HL-60 (cell line): ENCODE data around the gene OBP2A.

Source experiments
- CTCF ChIP-seq: IDR thresholded peaks from one replicate; pipeline ENCODE4 v1.5.1; 2011; ENCODE audit warnings: low read length, control low read depth, inconsistent platforms; ENCODE audit not compliant: insufficient read depth
- SPI1 ChIP-seq: IDR thresholded peaks from 2 replicates; pipeline ENCODE4 v1.6.1; 2012; ENCODE audit warnings: low read depth, mild to moderate bottlenecking, borderline replicate concordance

- TF ChIP-seq SPI1 (no peak), CTCF (no peak)
These were observed 45.8 kb downstream of the OBP2A start for GRCh38 chr9:135591506-135592330.
